GM23338 (cell line): Measurements from ENCODE around the gene TMEM163.

Experiments used
- CTCF ChIP-seq, 2 experiments: fragments of 200-600 bp in 1 of 2; sonication (generic) in 1 of 2; conservative IDR thresholded peaks; 2 replicates each; pipeline versions ENCODE4 v1.5.1 to v1.6.1; 2016 to 2017; ENCODE audit warnings: antibody characterized with exemption in 2 of 2, low read depth in 2 of 2, mild to moderate bottlenecking in 2 of 2, moderate library complexity in 1 of 2
- EZH2 ChIP-seq: fragments of 200-600 bp; sonication (generic); IDR thresholded peaks from one replicate; pipeline ENCODE4 v1.8.0; 2017; ENCODE audit warnings: antibody characterized with exemption, mild to moderate bottlenecking, low read depth; ENCODE audit not compliant: unreplicated experiment
- EZH2phosphoT487 ChIP-seq: fragments of 200-600 bp; sonication (generic); IDR thresholded peaks from one replicate; pipeline ENCODE4 v1.8.1; 2018; ENCODE audit warnings: antibody characterized with exemption; ENCODE audit not compliant: unreplicated experiment
- POLR2AphosphoS5 ChIP-seq: IDR thresholded peaks from 2 replicates; pipeline ENCODE4 v1.6.1; 2016; ENCODE audit warnings: antibody characterized with exemption, low read depth
- REST ChIP-seq: IDR thresholded peaks from one replicate; pipeline ENCODE4 v1.6.1; 2018; ENCODE audit warnings: antibody characterized with exemption; ENCODE audit not compliant: unreplicated experiment
- STAT1 ChIP-seq: IDR thresholded peaks from one replicate; pipeline ENCODE4 v1.6.1; 2016; ENCODE audit warnings: antibody characterized with exemption; ENCODE audit not compliant: unreplicated experiment
- ZNF331 ChIP-seq: fragments of 250-450 bp; sonication (Bioruptor Pico); IDR thresholded peaks from 2 replicates; pipeline ENCODE4 v1.5.0; 2020; ENCODE audit warnings: low read depth, mild to moderate bottlenecking, moderate library complexity
- ZNF462 ChIP-seq: fragments of 250-450 bp; sonication (Bioruptor Pico); IDR thresholded peaks from 2 replicates; pipeline ENCODE4 v1.5.0; 2020; ENCODE audit warnings: mild to moderate bottlenecking, moderate library complexity

GRCh38 chr2:134458950-134459349 lies 259.9 kb downstream of the TMEM163 start:
- TF ChIP-seq CTCF (conservative IDR thresholded peaks at IDR 0.05; ENCODE audit: low read depth in 2 of 2) (no peak), POLR2AphosphoS5 (no peak), STAT1 (no peak), EZH2 (no peak), ZNF462 (no peak), EZH2phosphoT487 (no peak), ZNF331 (CRISPR knock-in tag) (no peak), REST (no peak)
